ENCODE data around the gene GJA4. TPM values are rescaled to one million over a fixed set of nuclear protein-coding genes. Genes with fewer than 3 reads are reported as not detected.

Gene GJA4
- total RNA-seq, 4 donors from 2014 or later = 11.0 to 22.7 (median 18.8) TPM

DNA sequence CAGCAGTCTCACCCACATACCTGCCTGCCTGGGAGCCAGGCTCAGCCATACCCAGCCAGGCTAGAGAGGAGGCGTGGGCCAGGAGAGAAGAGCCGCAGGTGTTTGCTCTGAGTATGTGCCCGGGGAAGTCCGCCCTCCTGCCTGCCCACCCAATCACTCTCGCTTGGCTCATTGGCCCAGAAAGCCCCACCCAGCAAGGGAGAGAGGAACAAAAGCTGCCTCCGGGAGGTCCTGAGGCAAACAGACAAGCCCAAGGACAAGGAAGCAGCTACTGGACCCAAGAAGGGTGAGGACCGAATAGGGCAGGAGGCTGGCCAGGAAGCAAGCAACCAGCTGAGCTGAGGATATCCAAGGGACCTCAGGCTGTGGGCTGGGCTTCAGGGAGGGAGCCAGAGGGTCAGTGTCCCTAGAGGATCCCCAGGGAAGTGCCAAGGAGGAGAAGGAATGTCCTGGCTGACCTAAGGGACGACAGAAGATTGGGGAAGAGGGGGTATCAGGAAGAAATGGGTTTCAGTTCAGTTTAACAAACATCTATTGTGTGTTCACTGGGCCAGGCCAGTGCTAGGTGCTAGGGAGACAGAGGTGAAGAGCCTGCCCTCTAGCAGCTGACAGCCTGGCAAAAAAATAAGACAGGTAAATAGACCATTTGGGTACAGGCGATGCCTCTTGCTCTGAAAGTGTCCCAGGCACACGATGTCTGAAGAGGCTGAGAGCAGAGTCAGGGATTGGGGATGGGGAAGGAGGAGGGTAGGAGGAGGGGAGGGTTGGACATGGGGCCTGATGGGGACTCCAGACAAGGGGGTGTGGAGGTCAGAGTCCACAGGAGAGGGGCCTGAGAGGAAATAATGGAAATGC is 33.1 kb upstream of the GJA4 start, which contains the start of gene GJB4:
Gene GJB4, plus strand, starts transcription at position 238 of the 855 bp plus-strand sequence. CDS start 1,515 bp downstream, outside the sequence.
- TF ChIP-seq POLR2A (IDR thresholded peaks at IDR 0.05) = no peak
- TF ChIP-seq, protein P1, sequence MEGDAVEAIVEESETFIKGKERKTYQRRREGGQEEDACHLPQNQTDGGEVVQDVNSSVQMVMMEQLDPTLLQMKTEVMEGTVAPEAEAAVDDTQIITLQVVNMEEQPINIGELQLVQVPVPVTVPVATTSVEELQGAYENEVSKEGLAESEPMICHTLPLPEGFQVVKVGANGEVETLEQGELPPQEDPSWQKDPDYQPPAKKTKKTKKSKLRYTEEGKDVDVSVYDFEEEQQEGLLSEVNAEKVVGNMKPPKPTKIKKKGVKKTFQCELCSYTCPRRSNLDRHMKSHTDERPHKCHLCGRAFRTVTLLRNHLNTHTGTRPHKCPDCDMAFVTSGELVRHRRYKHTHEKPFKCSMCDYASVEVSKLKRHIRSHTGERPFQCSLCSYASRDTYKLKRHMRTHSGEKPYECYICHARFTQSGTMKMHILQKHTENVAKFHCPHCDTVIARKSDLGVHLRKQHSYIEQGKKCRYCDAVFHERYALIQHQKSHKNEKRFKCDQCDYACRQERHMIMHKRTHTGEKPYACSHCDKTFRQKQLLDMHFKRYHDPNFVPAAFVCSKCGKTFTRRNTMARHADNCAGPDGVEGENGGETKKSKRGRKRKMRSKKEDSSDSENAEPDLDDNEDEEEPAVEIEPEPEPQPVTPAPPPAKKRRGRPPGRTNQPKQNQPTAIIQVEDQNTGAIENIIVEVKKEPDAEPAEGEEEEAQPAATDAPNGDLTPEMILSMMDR (IDR thresholded peaks at IDR 0.05) = no peak
- no peak within 1 kb of the TSS for H3K4me3 ChIP-seq (replicated peaks in 1 of 3)
- H3K36me3 ChIP-seq = no peaks in the 10 kb centered on the region
- no peaks in the 10 kb centered on the region for H3K4me1 ChIP-seq
- intact Hi-C loops (cut with DNase I) = no loop called here
- DNase-seq = no peak
- WGBS, 2 donors = 46 to 47% methylated on average over 10 of the region's 10 CpGs
- H3K27ac ChIP-seq = no peak within 1 kb of the TSS
- H3K27me3 ChIP-seq = no peaks in the 10 kb centered on the region
- no peaks in the 10 kb centered on the region for H3K9me3 ChIP-seq

DNA sequence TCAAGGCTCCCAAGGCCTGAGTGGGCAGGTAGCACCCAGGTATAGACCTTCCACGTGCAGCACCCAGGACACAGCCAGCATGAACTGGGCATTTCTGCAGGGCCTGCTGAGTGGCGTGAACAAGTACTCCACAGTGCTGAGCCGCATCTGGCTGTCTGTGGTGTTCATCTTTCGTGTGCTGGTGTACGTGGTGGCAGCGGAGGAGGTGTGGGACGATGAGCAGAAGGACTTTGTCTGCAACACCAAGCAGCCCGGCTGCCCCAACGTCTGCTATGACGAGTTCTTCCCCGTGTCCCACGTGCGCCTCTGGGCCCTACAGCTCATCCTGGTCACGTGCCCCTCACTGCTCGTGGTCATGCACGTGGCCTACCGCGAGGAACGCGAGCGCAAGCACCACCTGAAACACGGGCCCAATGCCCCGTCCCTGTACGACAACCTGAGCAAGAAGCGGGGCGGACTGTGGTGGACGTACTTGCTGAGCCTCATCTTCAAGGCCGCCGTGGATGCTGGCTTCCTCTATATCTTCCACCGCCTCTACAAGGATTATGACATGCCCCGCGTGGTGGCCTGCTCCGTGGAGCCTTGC is 31.5 kb upstream of the GJA4 start:
- intact Hi-C loops (cut with DNase I) = no loop called here
- no peaks in the 10 kb centered on the region for H3K36me3 ChIP-seq
- no peaks in the 10 kb centered on the region for H3K27me3 ChIP-seq
- no peak overlapping the region for H3K27ac ChIP-seq
- no peak for DNase-seq
- no peaks in the 10 kb centered on the region for H3K9me3 ChIP-seq
- TF ChIP-seq POLR2A (IDR thresholded peaks at IDR 0.05) = no peak
- TF ChIP-seq, protein P1 (IDR thresholded peaks at IDR 0.05) = no peak
- H3K4me1 ChIP-seq = no peaks in the 10 kb centered on the region
- no peak overlapping the region for H3K4me3 ChIP-seq (replicated peaks in 1 of 3)
- 93 to 95% methylated on average over 25 to 33 of the region's 33 CpGs for WGBS, 2 donors

- WGBS, 2 donors = 83 to 93% methylated on average over 11 to 13 of the region's 13 CpGs
- Histone ChIP-seq H3K9me3 (no peaks in the 10 kb centered on the region), H3K4me1 (no peaks in the 10 kb centered on the region), H3K36me3 (no peaks in the 10 kb centered on the region), H3K27ac (no peak overlapping the region), H3K27me3 (no peaks in the 10 kb centered on the region), H3K4me3 (replicated peaks in 1 of 3) (no peak overlapping the region)
- no peak for DNase-seq
- intact Hi-C loops (cut with DNase I) = no loop called here
- no peak for TF ChIP-seq POLR2A (IDR thresholded peaks at IDR 0.05)
- TF ChIP-seq, protein P1 (IDR thresholded peaks at IDR 0.05) = no peak
Measured at GRCh38 chr1:34761776-34762307, 31.0 kb upstream of the GJA4 start.

DNA sequence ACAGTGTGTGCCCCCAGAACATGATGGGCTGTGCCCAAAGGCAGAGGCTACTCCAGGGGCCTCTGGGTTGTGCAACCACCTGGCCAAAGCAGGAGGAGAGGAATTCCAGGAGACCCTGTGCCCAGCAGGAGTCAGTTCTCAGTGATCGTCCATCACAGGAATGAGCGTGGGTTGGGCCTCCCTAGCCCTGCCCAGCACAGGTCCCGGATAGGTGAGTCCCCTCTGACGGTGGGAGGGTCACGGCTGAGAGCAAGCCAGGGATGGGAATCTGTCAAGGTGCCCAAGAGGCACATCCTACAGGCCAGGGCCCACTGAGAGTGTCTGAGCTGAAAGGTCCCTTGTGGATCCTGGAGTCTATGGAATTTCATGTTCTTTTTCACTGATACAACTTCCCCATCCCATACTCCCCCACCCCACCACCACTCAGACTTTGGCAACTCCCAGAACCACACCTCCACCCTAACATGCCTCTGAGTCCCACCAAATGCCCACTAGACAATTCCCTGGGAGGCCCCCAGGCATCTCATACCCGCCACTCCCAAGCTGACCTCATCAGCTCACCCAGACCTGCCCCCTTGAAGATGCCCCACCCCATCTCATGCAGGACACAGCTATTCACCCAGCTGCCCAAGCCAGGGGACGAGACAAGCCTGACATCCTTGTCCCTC is 30.2 kb upstream of the GJA4 start:
- Histone ChIP-seq H3K27me3 (no peaks in the 10 kb centered on the region), H3K9me3 (no peaks in the 10 kb centered on the region), H3K4me1 (no peaks in the 10 kb centered on the region), H3K4me3 (replicated peaks in 1 of 3) (no peak overlapping the region), H3K36me3 (no peaks in the 10 kb centered on the region), H3K27ac (no peak overlapping the region)
- no peak for TF ChIP-seq POLR2A (IDR thresholded peaks at IDR 0.05)
- TF ChIP-seq, protein P1 (IDR thresholded peaks at IDR 0.05) = no peak
- intact Hi-C loops (cut with DNase I) = no loop called here
- 55 to 67% methylated on average over 7 of the region's 7 CpGs for WGBS, 2 donors
- DNase-seq = no peak
